Fibroblast of lung (primary cell): Measurements from ENCODE around the gene FRMPD2.

Experiments used
- EZH2 ChIP-seq: IDR thresholded peaks from 2 replicates; pipeline ENCODE4 v1.5.1; 2012; ENCODE audit warnings: low read length, control low read depth, mild to moderate bottlenecking; ENCODE audit errors: missing control alignments
- TF ChIP-seq, protein P1 (sequence below), 2 donors: IDR thresholded peaks in 1 of 2; conservative IDR thresholded peaks in 1 of 2; 1 replicate in 1 of 2; 2 replicates in 1 of 2; pipeline ENCODE4 v1.5.1; 2011 to 2012; ENCODE audit warnings: low read length in 2 of 2, control low read depth in 1 of 2, inconsistent platforms in 1 of 2, low read depth in 1 of 2, mild to moderate bottlenecking in 1 of 2

- TF ChIP-seq, protein P1, sequence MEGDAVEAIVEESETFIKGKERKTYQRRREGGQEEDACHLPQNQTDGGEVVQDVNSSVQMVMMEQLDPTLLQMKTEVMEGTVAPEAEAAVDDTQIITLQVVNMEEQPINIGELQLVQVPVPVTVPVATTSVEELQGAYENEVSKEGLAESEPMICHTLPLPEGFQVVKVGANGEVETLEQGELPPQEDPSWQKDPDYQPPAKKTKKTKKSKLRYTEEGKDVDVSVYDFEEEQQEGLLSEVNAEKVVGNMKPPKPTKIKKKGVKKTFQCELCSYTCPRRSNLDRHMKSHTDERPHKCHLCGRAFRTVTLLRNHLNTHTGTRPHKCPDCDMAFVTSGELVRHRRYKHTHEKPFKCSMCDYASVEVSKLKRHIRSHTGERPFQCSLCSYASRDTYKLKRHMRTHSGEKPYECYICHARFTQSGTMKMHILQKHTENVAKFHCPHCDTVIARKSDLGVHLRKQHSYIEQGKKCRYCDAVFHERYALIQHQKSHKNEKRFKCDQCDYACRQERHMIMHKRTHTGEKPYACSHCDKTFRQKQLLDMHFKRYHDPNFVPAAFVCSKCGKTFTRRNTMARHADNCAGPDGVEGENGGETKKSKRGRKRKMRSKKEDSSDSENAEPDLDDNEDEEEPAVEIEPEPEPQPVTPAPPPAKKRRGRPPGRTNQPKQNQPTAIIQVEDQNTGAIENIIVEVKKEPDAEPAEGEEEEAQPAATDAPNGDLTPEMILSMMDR (conservative IDR thresholded peaks at IDR 0.05 in 1 of 2, IDR thresholded peaks at IDR 0.05 in 1 of 2; ENCODE audit: low read depth in 1 of 2, low read length in 2 of 2) = no peak
- TF ChIP-seq EZH2 = no peak
Observed at GRCh38 chr10:48197236-48197899, 77.1 kb downstream of the FRMPD2 start.
